ENCODE results near the gene RNF8. TPM values are rescaled to one million over a fixed set of nuclear protein-coding genes. Genes with fewer than 3 reads are reported as not detected.
"Not testable (repeated sequence)": the region's sequence is repeated elsewhere in the genome, so short reads cannot be mapped to it uniquely, and the experiment has no call there.

RNF8 gene
- total and polyA plus RNA-seq, 9 donors, result 13.5 to 23.1 (median 16.2) TPM

- WGBS (ENCODE audit: insufficient coverage), result 100% methylated on average over 2 of the region's 5 CpGs
Measured at GRCh38 chr6:37338745-37339255, 15.0 kb upstream of the RNF8 start.

GRCh38 chr6:37339741-37340638 lies 13.8 kb upstream of the RNF8 start:
- Histone ChIP-seq H3K9me3 (replicated peaks; ENCODE audit: control insufficient read depth, low read depth, low read length) (no peaks in the 10 kb centered on the region), H3K4me3 (ENCODE audit: low read length) (no peak overlapping the region), H3K27ac (ENCODE audit: low read length) (no peak overlapping the region), H3K4me1 (ENCODE audit: control insufficient read depth, insufficient read depth, low read length) (no peaks in the 10 kb centered on the region), H3K36me3 (ENCODE audit: control insufficient read depth, insufficient read depth, low read length) (no peaks in the 10 kb centered on the region), H3K27me3 (ENCODE audit: control insufficient read depth, insufficient read depth, low read length) (no peaks in the 10 kb centered on the region)
- WGBS (ENCODE audit: insufficient coverage), result no CpG with 5 or more reads among the region's 5 CpGs
- no peak for DNase-seq

More at GRCh38 chr6:37338745-37339255, 15.0 kb upstream of the RNF8 start:
- no peak for DNase-seq
- Histone ChIP-seq H3K4me3 (ENCODE audit: low read length) (no peak overlapping the region), H3K27ac (ENCODE audit: low read length) (no peak overlapping the region), H3K9me3 (replicated peaks; ENCODE audit: control insufficient read depth, low read depth, low read length) (no peaks in the 10 kb centered on the region), H3K27me3 (ENCODE audit: control insufficient read depth, insufficient read depth, low read length) (no peaks in the 10 kb centered on the region), H3K36me3 (ENCODE audit: control insufficient read depth, insufficient read depth, low read length) (no peaks in the 10 kb centered on the region), H3K4me1 (ENCODE audit: control insufficient read depth, insufficient read depth, low read length) (no peaks in the 10 kb centered on the region)

GRCh38 chr6:37340639-37340943 lies 13.2 kb upstream of the RNF8 start:
- Histone ChIP-seq H3K4me3 (ENCODE audit: low read length) (no peak overlapping the region), H3K9me3 (replicated peaks; ENCODE audit: control insufficient read depth, low read depth, low read length) (no peaks in the 10 kb centered on the region), H3K27ac (ENCODE audit: low read length) (no peak overlapping the region), H3K36me3 (ENCODE audit: control insufficient read depth, insufficient read depth, low read length) (no peaks in the 10 kb centered on the region), H3K27me3 (ENCODE audit: control insufficient read depth, insufficient read depth, low read length) (no peaks in the 10 kb centered on the region), H3K4me1 (ENCODE audit: control insufficient read depth, insufficient read depth, low read length) (no peaks in the 10 kb centered on the region)
- WGBS (ENCODE audit: insufficient coverage), result no CpG with 5 or more reads among the region's 4 CpGs
- DNase-seq, result no peak

- no peak for DNase-seq
- no peaks in the 10 kb centered on the region for H3K9me3 ChIP-seq (replicated peaks; ENCODE audit: control insufficient read depth, low read depth, low read length)
- no peak overlapping the region for H3K27ac ChIP-seq (ENCODE audit: low read length)
- no CpG with 5 or more reads among the region's 3 CpGs for WGBS (ENCODE audit: insufficient coverage)
- no peak overlapping the region for H3K4me3 ChIP-seq (ENCODE audit: low read length)
- H3K27me3 ChIP-seq (ENCODE audit: control insufficient read depth, insufficient read depth, low read length), result no peaks in the 10 kb centered on the region
- no peaks in the 10 kb centered on the region for H3K4me1 ChIP-seq (ENCODE audit: control insufficient read depth, insufficient read depth, low read length)
- H3K36me3 ChIP-seq (ENCODE audit: control insufficient read depth, insufficient read depth, low read length), result no peaks in the 10 kb centered on the region
Measured at GRCh38 chr6:37343248-37343647, 10.5 kb upstream of the RNF8 start.

- Histone ChIP-seq H3K27ac (ENCODE audit: low read length) (no peak overlapping the region), H3K4me3 (ENCODE audit: low read length) (no peak overlapping the region), H3K27me3 (ENCODE audit: control insufficient read depth, insufficient read depth, low read length) (no peaks in the 10 kb centered on the region), H3K4me1 (ENCODE audit: control insufficient read depth, insufficient read depth, low read length) (no peaks in the 10 kb centered on the region), H3K36me3 (ENCODE audit: control insufficient read depth, insufficient read depth, low read length) (no peaks in the 10 kb centered on the region), H3K9me3 (replicated peaks; ENCODE audit: control insufficient read depth, low read depth, low read length) (no peaks in the 10 kb centered on the region)
- DNase-seq, result no peak
- WGBS (ENCODE audit: insufficient coverage), result 100% methylated on average over 2 of the region's 3 CpGs
Measured at GRCh38 chr6:37344308-37344707, 9.5 kb upstream of the RNF8 start.

- H3K36me3 ChIP-seq (ENCODE audit: control insufficient read depth, insufficient read depth, low read length); H3K27me3 ChIP-seq (ENCODE audit: control insufficient read depth, insufficient read depth, low read length); H3K9me3 ChIP-seq (replicated peaks; ENCODE audit: control insufficient read depth, low read depth, low read length); H3K4me3 ChIP-seq (ENCODE audit: low read length); H3K27ac ChIP-seq (ENCODE audit: low read length); DNase-seq; H3K4me1 ChIP-seq (ENCODE audit: control insufficient read depth, insufficient read depth, low read length): not testable (repeated sequence)
- WGBS (ENCODE audit: insufficient coverage), result no CpG with 5 or more reads among the region's 3 CpGs
Measured at GRCh38 chr6:37345804-37346203, 8.0 kb upstream of the RNF8 start.

GRCh38 chr6:37347177-37347576 lies 6.6 kb upstream of the RNF8 start:
- 72% methylated on average over 2 of the region's 3 CpGs for WGBS (ENCODE audit: insufficient coverage)
- Histone ChIP-seq H3K27ac (ENCODE audit: low read length) (no peak overlapping the region), H3K4me3 (ENCODE audit: low read length) (no peak overlapping the region), H3K36me3 (ENCODE audit: control insufficient read depth, insufficient read depth, low read length) (no peaks in the 10 kb centered on the region), H3K9me3 (replicated peaks; ENCODE audit: control insufficient read depth, low read depth, low read length) (no peaks in the 10 kb centered on the region), H3K4me1 (ENCODE audit: control insufficient read depth, insufficient read depth, low read length) (no peaks in the 10 kb centered on the region), H3K27me3 (ENCODE audit: control insufficient read depth, insufficient read depth, low read length) (no peaks in the 10 kb centered on the region)
- no peak for DNase-seq

- Histone ChIP-seq H3K27me3 (ENCODE audit: control insufficient read depth, insufficient read depth, low read length) (no peaks in the 10 kb centered on the region), H3K9me3 (replicated peaks; ENCODE audit: control insufficient read depth, low read depth, low read length) (no peaks in the 10 kb centered on the region), H3K4me1 (ENCODE audit: control insufficient read depth, insufficient read depth, low read length) (no peaks in the 10 kb centered on the region), H3K36me3 (ENCODE audit: control insufficient read depth, insufficient read depth, low read length) (no peaks in the 10 kb centered on the region), H3K27ac (ENCODE audit: low read length) (no peak overlapping the region), H3K4me3 (ENCODE audit: low read length) (no peak overlapping the region)
- WGBS (ENCODE audit: insufficient coverage), result 100% methylated on average over 1 of the region's 4 CpGs
- DNase-seq, result no peak
Measured at GRCh38 chr6:37347670-37348111, 6.1 kb upstream of the RNF8 start.

GRCh38 chr6:37351027-37351426 lies 2.8 kb upstream of the RNF8 start:
- H3K4me3 ChIP-seq (ENCODE audit: low read length), result no peak overlapping the region
- no peaks in the 10 kb centered on the region for H3K27me3 ChIP-seq (ENCODE audit: control insufficient read depth, insufficient read depth, low read length)
- H3K36me3 ChIP-seq (ENCODE audit: control insufficient read depth, insufficient read depth, low read length), result no peaks in the 10 kb centered on the region
- H3K4me1 ChIP-seq (ENCODE audit: control insufficient read depth, insufficient read depth, low read length), result peaks cover 11% of the 10 kb centered on the region
- DNase-seq, result no peak
- no peak overlapping the region for H3K27ac ChIP-seq (ENCODE audit: low read length)
- H3K9me3 ChIP-seq (replicated peaks; ENCODE audit: control insufficient read depth, low read depth, low read length), result no peaks in the 10 kb centered on the region
- 83% methylated on average over 2 of the region's 3 CpGs for WGBS (ENCODE audit: insufficient coverage)

- H3K27me3 ChIP-seq (ENCODE audit: control insufficient read depth, insufficient read depth, low read length), result no peaks in the 10 kb centered on the region
- H3K4me3 ChIP-seq (ENCODE audit: low read length), result no peak overlapping the region
- no peaks in the 10 kb centered on the region for H3K36me3 ChIP-seq (ENCODE audit: control insufficient read depth, insufficient read depth, low read length)
- no CpG with 5 or more reads among the region's 3 CpGs for WGBS (ENCODE audit: insufficient coverage)
- no peak overlapping the region for H3K27ac ChIP-seq (ENCODE audit: low read length)
- peaks cover 11% of the 10 kb centered on the region for H3K4me1 ChIP-seq (ENCODE audit: control insufficient read depth, insufficient read depth, low read length)
- DNase-seq, result no peak
- no peaks in the 10 kb centered on the region for H3K9me3 ChIP-seq (replicated peaks; ENCODE audit: control insufficient read depth, low read depth, low read length)
Measured at GRCh38 chr6:37352384-37352783, 1.4 kb upstream of the RNF8 start.
